ENCODE data around the gene CCKAR.

GRCh38 chr4:26468283-26468949, 21.9 kb downstream of the CCKAR start:
- no peak for TF ChIP-seq CTCF (IDR thresholded peaks at IDR 0.05; ENCODE audit: low read length)
- TF ChIP-seq EZH2 (IDR thresholded peaks at IDR 0.05; ENCODE audit: borderline replicate concordance, low read length), result no peak

Data from OCI-LY1 (cell line).